OCI-M1 (cell line): ENCODE measurements around the gene FOXJ3.
A peak's percentile ranks its signal among the peaks of the same experiment; 100 is the strongest.

Experiments used
- DNase-seq: peaks from one replicate; lab custom pipeline; 2025; lab: John Stamatoyannopoulos, UW

FOXJ3 gene

DNA sequence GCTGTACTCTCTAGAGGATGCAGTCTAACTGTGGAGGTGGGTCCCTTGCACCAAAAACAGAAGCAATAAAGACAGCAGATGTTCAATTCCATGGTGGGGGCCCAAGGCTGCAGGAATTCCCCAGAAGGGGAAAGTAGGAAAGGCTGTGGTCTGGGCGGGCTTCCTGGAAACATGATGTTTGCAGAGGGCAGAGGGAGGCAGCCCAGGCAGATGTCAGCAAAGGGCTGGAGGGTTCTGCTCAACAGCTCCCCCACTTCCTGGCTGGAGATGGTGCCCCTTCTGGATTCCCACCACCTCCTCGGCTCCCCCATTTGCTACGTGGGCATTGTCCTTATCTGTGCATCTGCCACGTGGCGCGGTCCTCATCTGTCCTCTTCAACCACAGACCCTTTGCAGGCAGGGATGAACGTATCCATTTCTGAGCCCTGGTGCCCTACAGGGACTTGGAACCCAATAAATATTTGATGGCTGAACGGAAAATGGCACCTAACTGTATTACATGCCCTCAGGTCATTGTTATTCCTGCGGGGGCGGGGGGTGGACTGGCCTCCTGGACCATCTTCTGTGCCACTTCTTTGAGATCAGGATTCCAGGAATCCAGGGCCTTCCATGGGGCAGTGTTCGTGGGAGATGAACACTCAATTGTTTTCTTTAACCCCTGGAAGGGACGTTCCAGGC, 190.2 kb downstream of the FOXJ3 start:
- DNase-seq = no peak

DNA sequence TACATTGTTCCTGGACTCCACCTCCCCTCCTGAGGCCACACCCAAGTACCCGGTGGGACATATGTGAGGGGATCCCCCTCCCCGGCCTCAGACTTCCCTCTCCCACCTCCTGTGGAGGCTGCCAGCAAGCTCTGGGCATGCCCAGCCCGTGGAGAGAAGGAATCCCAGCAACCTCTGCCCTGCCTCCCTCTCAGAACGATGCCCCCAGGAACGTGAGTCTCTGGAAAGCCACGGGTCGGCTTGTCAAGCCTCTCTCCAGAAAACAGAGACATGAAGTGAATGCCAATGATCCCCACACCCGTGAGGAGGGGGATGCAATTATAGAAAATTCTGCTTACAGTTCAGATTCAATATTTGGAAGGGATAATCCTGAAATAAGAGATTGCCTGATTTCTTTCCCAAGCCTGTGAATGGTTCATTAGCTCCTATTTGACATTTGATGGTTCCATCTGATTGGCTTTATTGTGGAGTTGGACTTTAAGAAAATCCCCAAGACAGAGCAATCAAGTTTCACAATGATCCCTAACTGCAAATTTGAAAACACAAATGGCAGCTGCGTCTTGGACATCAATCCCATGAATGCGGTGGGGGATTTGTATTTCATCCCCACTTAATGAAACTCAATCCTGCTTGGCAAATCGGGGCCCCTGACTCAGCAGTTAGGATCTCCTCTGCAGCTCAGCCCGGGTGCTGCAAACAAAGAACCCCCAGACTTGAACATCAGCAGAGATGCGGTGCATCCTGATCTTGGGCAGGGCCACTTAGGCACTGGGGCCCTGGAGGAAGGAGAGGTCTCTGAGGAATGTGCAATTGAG, 190.9 kb downstream of the FOXJ3 start:
- no peak for DNase-seq

DNA sequence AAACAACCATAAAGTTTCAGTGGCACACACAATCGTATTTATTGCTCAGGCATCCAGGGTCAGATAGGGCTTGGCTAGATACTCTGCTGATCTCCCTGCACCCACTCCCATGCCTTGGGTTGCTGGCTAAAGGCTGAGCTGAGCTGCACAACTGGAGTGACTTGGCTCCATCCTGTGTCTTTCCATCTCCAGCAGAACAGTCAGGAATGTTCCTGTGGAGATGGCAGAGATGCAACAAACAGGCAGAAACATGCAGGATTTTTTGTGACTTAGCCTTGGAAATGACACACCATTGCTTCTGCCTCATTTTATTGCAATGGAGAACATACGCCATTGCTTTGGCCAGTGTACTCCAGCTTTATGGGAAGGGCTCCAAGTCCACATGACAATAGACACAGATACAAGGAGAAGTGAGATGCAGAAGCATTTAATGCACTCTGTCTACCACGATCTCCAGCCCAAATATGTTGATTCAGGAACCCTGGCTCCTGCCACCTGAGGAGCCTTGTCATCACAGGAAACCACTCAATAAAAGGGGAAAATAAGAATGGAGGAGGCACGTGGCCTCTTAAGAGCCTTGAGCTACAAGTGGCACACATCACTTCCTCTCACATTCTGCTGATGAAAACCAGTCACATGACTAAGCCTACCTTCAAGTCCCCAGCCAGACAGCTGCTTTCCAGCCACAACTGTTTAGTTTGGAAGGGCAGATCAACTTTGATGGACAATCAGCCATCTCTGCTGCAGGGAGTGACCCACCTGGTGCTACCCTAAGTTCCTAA, 191.9 kb downstream of the FOXJ3 start:
- peak; percentile 10 for DNase-seq

DNA sequence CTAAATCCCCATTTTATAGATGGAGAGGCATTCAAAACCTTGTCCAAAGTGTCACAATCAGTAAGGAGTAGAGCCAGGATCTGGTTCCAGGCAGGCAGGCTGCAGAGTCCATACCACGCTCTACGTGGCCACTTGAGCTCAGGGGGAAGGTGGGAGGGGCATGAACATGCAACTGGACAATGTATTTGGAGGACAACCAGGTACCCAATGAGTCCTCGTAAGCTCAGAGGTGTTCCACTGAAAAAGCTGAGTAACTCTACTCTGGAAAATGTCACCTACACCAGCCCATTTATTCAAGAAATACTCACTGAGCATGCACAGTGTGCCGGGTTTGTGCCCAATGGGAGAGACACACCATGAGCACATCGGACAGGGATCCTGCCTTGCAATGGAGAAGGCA, 193.1 kb downstream of the FOXJ3 start:
- DNase-seq = no peak

DNA sequence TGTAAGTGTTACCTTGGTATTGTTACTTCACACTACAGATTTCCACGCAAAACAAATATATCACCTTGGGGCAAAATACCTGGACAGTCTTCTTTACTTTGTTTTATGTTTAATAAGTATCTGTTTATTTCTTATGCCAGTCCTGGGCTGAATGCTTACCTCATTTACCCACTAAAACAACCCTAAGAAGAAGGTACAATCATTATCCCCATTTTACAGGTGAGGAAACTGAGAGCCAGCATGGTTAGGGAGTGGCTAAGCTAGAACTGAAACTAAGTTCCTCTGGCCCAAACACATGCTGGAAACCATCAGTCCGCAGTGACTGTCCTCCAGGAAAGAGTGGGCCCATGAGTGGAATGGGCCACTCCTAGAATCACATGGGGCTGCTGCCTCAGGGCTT, 194.8 kb downstream of the FOXJ3 start:
- no peak for DNase-seq

DNA sequence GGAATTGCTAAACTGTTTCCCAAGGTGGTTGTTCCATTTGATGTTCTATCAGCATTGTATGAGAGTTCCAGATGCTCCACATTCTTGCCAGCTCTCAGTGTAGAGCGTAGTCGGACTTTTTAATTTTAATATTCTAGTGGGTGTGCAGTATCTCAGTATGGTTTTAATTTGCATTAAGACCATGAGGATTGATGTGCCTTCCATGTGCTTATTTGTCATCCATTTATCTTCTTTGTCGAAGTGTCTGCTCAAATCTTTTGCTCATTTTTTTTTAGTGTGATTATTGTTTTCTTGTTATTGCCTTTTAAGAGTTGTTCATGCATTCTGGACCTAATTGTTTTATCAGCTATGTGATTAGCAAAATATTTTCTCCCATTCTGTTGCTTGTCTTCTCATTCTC, 195.6 kb downstream of the FOXJ3 start:
- DNase-seq = no peak

DNA sequence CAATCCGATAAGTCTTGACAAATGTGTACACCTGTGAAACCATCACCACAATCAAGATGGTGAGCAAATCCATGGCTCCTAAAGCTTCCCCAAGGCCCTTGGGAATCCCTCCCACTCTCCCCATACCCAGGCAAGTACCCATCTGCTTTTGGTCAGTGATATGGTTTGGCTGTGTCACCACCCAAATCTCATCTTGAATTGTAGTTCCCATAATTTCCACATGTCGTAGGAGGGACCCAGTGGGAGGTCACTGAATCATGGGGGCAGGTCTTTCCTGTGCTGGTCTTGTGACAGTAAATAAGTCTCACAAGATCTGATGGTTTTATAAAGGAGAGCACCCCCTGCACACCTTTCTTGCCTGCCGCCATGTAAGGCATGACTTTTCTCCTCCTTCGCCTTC, 196.4 kb downstream of the FOXJ3 start:
- DNase-seq = peak; percentile 3

DNA sequence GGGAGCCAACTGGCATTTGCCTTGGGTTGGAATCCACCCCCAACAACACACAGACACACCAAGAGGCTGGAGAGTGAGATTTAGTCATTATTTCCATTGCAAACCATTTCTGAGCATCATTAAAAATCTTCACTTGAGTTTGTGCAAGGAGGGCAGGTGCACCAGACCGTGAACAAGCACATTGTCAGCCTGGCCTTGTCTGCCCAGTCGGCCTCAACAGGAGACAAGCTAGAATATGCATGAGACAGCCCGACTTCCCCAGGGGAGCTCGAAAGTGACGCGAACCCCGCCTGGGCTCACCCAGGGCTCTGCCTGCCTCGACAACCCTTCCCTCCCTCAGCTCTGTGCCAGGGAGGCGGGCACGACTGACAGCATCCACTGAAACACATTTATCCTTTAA, 197.3 kb downstream of the FOXJ3 start:
- no peak for DNase-seq

DNA sequence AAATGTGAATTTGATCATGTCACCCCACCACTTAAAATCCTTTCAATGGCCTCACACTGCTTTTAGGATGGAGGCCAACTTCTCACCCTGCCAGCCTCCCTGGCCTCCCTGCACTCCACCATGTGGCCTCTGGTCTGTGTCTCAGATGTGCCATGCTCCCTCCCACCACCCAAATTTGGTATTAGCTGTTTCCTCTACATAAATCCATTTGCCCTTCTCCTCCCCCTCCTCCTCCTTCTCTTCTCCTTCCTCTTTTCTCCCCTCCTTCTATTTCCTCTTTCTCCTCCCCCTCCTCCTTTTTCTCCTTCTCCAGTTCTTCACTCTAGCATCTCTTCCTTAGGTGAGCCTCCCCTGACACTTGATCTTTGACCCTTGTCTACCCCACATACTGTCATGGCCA, 198.6 kb downstream of the FOXJ3 start:
- DNase-seq = peak; percentile 50

DNA sequence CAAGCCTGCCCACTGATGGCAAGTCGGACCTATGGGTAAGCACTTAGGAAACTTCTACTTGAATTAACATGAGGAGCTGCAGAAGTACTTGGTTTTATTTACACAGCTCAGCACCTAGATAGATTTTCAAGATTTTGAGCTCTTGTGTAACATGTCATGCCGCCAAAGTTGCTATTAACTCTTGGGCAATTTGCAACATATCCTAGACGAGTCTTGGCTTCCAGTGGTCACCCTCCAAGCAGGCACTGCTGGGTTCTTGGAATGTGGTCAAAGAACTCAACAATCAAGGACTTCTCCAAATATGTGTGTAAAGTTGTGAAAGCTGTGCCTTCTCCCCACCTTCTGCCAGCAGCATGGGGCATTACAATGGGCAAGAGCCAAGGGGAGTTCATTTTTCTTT, 199.6 kb downstream of the FOXJ3 start:
- no peak for DNase-seq

DNA sequence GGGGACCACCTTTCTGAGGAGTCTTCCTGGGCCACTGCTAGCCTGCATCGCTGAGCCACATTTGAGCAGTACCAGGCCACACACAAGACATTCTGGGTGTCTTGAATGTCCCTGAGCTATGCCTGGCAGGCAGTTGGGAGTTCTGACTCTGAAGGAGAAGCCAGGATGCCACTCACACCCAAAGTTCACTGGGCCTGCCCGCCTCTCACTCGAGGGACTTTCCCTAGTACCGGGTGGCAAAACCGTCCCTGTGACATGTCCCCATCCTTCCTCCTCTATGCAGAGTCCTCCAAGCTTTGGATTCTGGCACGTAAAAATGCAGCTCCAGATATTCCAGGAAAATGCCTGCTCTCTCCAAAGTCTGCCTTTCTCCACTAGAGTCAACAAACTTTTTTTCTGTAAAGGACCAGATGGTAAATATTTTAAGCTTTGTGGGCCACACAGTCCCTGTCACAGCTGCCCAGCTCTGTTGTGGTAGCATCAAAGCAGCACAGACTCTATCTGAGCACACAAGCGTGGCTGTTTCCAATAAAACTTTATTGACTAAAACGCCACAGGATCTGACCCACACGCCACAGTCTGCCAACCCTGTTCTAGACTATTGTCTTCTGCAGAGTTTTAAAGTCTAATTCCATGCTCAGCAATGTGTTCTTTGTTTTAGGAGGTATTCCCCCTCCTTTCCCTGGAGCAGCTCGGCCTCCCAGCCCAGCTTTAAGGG, 201.1 kb downstream of the FOXJ3 start:
- no peak for DNase-seq

DNA sequence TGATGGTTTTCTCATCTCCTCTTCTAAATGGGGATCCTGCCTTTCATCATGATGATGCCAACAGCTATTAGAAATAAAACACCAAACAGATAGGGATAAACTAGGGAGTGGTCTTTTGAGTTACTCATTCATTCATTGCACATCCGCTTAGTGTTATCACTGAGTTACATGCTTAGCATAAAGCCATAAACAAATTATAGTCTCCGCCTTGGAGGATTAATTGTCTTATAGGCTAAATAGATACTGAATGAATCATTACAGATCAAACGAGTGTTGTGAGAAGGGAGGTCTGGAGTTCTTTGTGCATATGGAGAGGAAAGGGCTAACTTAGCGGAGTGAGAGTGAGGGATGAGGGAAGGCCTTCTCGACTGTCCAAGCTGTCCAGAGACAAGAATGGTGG, 201.6 kb downstream of the FOXJ3 start:
- DNase-seq = no peak

DNA sequence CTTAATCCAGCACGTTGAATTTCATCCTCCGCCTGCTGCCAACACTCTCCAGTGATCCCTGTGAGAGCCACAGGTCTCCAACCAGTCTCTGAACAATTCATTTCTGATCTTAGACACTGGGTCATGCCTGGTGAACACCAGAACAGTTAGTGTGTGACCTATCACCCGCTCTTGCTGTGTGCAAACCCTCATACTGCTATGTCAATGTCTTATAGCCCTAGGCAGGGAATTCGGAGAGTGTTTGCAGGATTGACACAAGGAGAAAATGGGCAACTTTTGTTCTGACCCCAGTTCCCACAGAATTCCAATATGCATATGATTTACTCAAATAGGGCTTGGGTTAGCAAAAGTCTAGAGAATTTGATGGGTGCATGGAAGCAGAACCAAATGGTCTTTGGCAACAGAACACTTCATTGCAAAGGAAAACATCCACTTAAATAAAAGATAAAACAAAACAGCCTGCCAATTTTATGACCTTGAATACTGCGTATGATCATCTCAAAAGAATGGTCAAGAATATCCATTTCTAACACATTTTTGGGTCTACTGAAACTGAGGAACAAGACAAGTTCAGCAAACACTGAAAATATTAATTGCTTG, 204.9 kb downstream of the FOXJ3 start:
- DNase-seq = no peak

DNA sequence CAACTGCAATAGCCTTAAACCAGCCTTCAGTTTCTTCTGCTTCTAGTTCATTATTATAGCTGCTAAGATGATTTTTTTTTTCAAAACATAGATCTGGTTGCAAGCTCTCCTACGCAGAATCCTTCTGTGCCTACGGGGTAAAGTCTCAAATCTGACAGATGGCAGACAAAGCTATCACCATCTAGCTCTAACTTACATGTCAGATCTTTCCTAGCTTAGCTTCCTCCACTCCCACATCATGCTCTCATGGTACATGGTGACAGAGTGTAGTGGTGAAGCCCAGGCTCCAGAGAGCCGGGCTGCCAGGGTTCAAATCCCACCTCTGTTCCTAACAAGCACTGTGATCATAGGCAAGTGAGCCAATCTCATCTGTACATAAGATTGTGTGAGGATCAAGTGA, 206.1 kb downstream of the FOXJ3 start:
- DNase-seq = no peak

DNA sequence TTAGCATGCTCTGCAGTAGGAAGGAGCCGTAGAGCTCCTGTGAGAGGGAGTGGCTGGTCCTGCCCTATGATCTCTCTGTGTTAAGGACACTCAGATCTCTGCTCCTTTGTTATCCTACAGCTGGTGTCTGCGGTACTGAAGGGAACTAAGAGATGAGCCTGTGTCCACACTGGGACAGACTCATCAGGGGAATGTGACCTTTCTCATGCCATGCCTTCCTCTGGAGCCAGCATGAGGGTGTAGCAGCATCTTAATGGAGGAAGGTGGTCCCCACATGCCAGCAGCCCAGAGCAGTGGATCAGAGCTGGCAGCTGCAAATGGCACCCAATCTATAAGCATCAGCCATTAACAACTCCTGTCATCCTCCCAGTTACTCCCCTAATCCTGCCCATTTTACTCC, 206.5 kb downstream of the FOXJ3 start:
- DNase-seq = no peak

DNA sequence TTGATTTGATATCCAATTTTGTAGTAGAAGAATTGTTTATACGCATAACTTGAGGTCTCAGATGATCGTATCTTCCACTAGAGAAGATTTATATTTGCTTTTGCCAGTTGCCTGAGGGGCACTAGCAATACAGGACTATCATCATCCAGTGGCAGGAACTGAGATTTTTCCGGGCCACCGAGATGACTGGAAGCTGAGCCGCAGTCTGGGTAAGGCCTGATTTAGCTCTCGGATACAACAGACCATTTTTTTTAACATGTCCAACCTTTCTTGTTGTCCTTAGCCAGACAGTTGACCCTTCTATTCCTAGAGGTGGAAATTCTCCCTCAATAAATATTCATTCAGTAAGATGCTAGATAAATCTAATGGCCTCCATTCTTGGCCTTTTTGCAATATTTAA, 207.3 kb downstream of the FOXJ3 start:
- no peak for DNase-seq
